Activated B cell treated with CpG ODN at 0.5 μM for 24 hours (primary cell): ENCODE measurements around the gene SEPTIN14. TPM values are rescaled to one million over a fixed set of nuclear protein-coding genes. Genes with fewer than 3 reads are reported as not detected.
"Not testable (repeated sequence)": the region's sequence is repeated elsewhere in the genome, so short reads cannot be mapped to it uniquely, and the experiment has no call there.

ENCODE experiments used
- ATAC-seq: fragments of 200-7000 bp; cut with Tn5 transposase; one replicate; pipeline ENCODE4 v1.10.0; 2021; ENCODE audit warnings: low read depth, mild to moderate bottlenecking, moderate library complexity
- CTCF ChIA-PET: fragments of 350-600 bp; sonication (Branson Sonifier 250); formaldehyde crosslinking; loops from one replicate; lab custom pipeline; 2021; ENCODE audit warnings: antibody characterized with exemption; lab: Charles Lee
- POLR2A ChIA-PET: fragments of 350-600 bp; sonication (Branson Sonifier 250); formaldehyde crosslinking; loops from one replicate; lab custom pipeline; 2021; ENCODE audit warnings: antibody characterized with exemption; lab: Charles Lee
- DNase-seq: peaks from one replicate; pipeline ENCODE4 v3.0.0; 2022
- H3K27ac Mint-ChIP-seq: one replicate; pipeline ENCODE4 v1.8.0; 2020; ENCODE audit warnings: mixed read lengths
- H3K27me3 Mint-ChIP-seq: one replicate; pipeline ENCODE4 v1.8.0; 2021; ENCODE audit warnings: mixed read lengths
- H3K36me3 Mint-ChIP-seq: one replicate; pipeline ENCODE4 v1.8.0; 2021; ENCODE audit warnings: low read depth, mixed read lengths
- H3K4me1 Mint-ChIP-seq: one replicate; pipeline ENCODE4 v1.8.0; 2021; ENCODE audit warnings: mixed read lengths
- H3K4me3 Mint-ChIP-seq: one replicate; pipeline ENCODE4 v1.8.0; 2020; ENCODE audit warnings: mild to moderate bottlenecking, mixed read lengths
- H3K9me3 Mint-ChIP-seq: one replicate; pipeline ENCODE4 v1.8.0; 2020; ENCODE audit warnings: mixed read lengths
- CTCF ChIP-seq: fragments of 200-600 bp; IDR thresholded peaks from one replicate; pipeline ENCODE4 v1.8.0; 2022; ENCODE audit warnings: antibody characterized with exemption, mild to moderate bottlenecking
- intact Hi-C: fragments of 100-400 bp; cut with micrococcal nuclease; formaldehyde crosslinking; loops from one replicate; pipeline ENCODE4 v1.15.1; 2024
- total RNA-seq: library from RNA; stranded (reverse); gene quantifications from 2 replicates; pipeline ENCODE4 v1.2.3, GENCODE V29; 2022

SEPTIN14 gene
- not detected in 2 replicates for total RNA-seq

DNA sequence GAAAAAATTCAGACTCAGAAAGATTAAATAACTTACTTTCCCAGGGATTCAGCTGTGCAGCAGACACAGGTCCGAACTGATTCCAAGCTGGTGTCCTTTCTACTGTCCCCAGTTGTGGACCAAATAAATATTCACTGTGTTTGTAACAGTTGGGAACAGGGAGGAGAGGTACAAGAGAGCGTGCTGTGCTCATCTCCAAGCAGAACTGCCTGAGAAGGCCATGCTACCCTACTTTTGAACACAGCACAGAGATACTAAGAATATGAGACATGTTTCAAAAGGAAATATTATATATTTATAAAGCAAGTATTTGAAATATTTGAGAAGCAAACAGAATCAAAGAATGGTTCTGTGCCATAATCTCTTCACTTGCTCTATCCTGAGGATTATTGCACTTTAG, at the start of gene SEPTIN14:
Gene SEPTIN14, minus strand, starts transcription at position 101 of the 400 bp plus-strand sequence. CDS start 756 bp downstream, outside the sequence.
- H3K27me3 Mint-ChIP-seq, H3K36me3 Mint-ChIP-seq: not testable (repeated sequence)

DNA sequence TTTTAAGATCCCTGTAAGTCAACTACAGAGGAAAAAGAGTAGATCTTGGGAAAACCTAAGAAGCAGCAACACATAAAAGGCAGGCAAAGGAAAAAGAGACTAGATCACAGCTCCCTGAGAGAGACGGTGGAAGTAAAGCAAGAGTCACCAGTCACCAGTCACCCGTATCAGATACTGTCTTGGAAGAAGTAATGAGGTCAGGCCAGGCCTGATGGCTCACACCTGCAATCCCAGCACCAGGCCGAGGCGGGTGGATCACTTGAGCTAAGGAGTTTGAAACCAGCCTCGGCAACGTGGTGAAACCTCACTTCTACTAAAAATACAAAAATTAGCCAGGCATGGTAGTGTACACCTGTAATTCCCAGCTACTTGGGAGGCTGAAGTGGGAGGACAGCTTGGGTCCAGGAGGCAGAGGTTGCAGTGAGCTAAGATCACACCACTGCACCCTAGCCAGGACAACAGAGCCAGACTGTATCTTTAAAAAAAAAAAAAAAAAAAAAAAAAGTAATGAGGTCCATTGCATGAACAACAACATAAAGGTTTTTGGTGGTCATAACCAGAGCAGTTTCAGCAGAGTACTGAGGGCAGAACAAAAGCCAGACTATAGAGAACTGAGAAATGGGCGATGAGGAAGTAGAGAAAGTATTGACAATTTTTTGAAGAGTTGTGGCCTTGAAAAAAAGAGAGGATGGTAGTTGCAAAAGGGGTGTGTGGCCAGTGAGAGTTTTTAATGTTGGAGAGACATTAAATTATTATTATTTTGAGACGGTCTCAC, 41.6 kb upstream of the SEPTIN14 start:
- Mint-ChIP-seq H3K27me3 (no peaks in the 10 kb centered on the region), H3K9me3 (peaks cover 3% of the 10 kb centered on the region), H3K4me1 (peaks cover 14% of the 10 kb centered on the region), H3K4me3 (no peak overlapping the region), H3K27ac (peak overlapping the region; percentile 71), H3K36me3 (peaks cover 8% of the 10 kb centered on the region)
- ChIA-PET CTCF (no interaction called here), POLR2A (no interaction called here)
- no peak for TF ChIP-seq CTCF
- no peak for DNase-seq
- intact Hi-C loops = no loop called here
- peak; percentile 74 for ATAC-seq

More for the DNA sequence above, at the start of gene SEPTIN14:
- DNase-seq, POLR2A ChIA-PET, H3K9me3 Mint-ChIP-seq, H3K4me1 Mint-ChIP-seq, H3K4me3 Mint-ChIP-seq, CTCF ChIA-PET, H3K27ac Mint-ChIP-seq, intact Hi-C loops, ATAC-seq: not testable (repeated sequence)

DNA sequence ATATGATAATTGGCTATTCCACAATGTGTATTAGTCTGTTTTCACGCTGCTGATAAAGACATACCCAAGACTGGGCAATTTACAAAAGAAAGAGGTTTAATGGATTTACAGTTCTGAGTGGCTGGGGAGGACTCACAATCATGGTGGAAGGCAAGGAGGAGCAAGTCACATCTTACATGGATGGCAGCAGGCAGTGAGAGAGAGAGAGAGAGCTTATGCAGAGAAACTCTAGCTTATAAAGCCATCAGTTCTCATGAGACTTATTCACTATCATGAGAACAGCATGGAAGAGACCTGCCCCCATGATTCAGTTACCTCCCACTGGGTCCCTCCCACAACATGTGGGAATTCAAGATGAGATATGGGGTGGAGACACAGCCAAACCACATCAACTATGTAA, 38.5 kb upstream of the SEPTIN14 start:
- H3K4me3 Mint-ChIP-seq, CTCF ChIA-PET, H3K27me3 Mint-ChIP-seq, intact Hi-C loops, ATAC-seq, H3K36me3 Mint-ChIP-seq, H3K27ac Mint-ChIP-seq, DNase-seq, H3K9me3 Mint-ChIP-seq, POLR2A ChIA-PET: not testable (repeated sequence)
- H3K4me1 Mint-ChIP-seq = peaks cover 14% of the 10 kb centered on the region

DNA sequence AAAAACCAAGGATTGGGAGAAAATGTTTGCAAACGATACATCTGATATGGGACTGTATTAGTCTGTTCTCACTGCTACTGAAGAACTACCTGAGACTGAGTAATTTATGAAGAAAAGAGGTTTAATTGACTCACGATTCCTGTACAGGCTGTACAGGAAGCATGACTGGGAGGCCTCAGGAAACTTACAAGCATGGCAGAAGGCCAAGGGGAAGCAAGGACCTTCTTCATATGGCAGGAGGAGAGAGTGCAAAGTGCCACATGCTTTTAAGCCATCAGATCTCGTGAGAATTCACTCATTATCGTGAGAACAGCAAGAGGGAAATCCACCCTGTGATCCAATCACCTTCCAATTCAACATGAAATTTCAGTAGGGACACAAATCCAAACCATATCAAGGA, 35.7 kb upstream of the SEPTIN14 start:
- H3K27me3 Mint-ChIP-seq = no peaks in the 10 kb centered on the region
- H3K4me1 Mint-ChIP-seq = no peaks in the 10 kb centered on the region
- intact Hi-C loops = no loop called here
- DNase-seq (no peak), ATAC-seq (no peak)
- no peak overlapping the region for H3K27ac Mint-ChIP-seq
- CTCF ChIA-PET = no interaction called here
- peaks cover 2% of the 10 kb centered on the region for H3K36me3 Mint-ChIP-seq
- H3K9me3 Mint-ChIP-seq = no peaks in the 10 kb centered on the region
- POLR2A ChIA-PET = no interaction called here
- no peak overlapping the region for H3K4me3 Mint-ChIP-seq
- no peak for TF ChIP-seq CTCF

GRCh38 chr7:55895021-55895420, 32.5 kb upstream of the SEPTIN14 start:
- Mint-ChIP-seq H3K4me1 (no peaks in the 10 kb centered on the region), H3K36me3 (no peaks in the 10 kb centered on the region), H3K27me3 (no peaks in the 10 kb centered on the region), H3K4me3 (no peak overlapping the region), H3K27ac (no peak overlapping the region), H3K9me3 (no peaks in the 10 kb centered on the region)
- ATAC-seq = no peak
- ChIA-PET POLR2A (no interaction called here), CTCF (no interaction called here)
- intact Hi-C loops = no loop called here
- DNase-seq = no peak
- no peak for TF ChIP-seq CTCF

- CTCF ChIA-PET = no interaction called here
- H3K4me3 Mint-ChIP-seq = no peak overlapping the region
These were observed 31.4 kb upstream of the SEPTIN14 start for GRCh38 chr7:55893940-55894339.

GRCh38 chr7:55888378-55888777, 25.8 kb upstream of the SEPTIN14 start:
- H3K27me3 Mint-ChIP-seq, ATAC-seq, H3K36me3 Mint-ChIP-seq, H3K9me3 Mint-ChIP-seq, POLR2A ChIA-PET, DNase-seq, CTCF ChIA-PET, H3K4me1 Mint-ChIP-seq: not testable (repeated sequence)
- Mint-ChIP-seq H3K4me3 (peak overlapping the region; percentile 78), H3K27ac (peak overlapping the region; percentile 60)
- intact Hi-C loops = loop anchor here (5.0 kb wide), 1 partner anchor 79 kb away; no protein-coding TSS in a partner anchor

More at GRCh38 chr7:55893940-55894339, 31.4 kb upstream of the SEPTIN14 start:
- TF ChIP-seq CTCF = no peak
- Mint-ChIP-seq H3K4me1 (no peaks in the 10 kb centered on the region), H3K9me3 (no peaks in the 10 kb centered on the region), H3K27me3 (no peaks in the 10 kb centered on the region), H3K36me3 (no peaks in the 10 kb centered on the region), H3K27ac (no peak overlapping the region)
- POLR2A ChIA-PET = no interaction called here
- ATAC-seq (no peak), DNase-seq (no peak)
- intact Hi-C loops = no loop called here
